ENCODE results near the gene TMEM158.

Gene TMEM158

GRCh38 chr3:45226206-45226915, at the start of gene TMEM158:
TSS of gene TMEM158 (minus strand) at chr3:45226287. CDS start at chr3:45226027, 260 bp downstream.
- DNase-seq, result peak; percentile 80

GRCh38 chr3:45275006-45275704, 49.1 kb upstream of the TMEM158 start:
- DNase-seq, result no peak

GRCh38 chr3:45273681-45274515, 47.8 kb upstream of the TMEM158 start:
- DNase-seq, result peak; percentile 48

- DNase-seq, result no peak
Measured at GRCh38 chr3:45272828-45273470, 46.9 kb upstream of the TMEM158 start.

- no peak for DNase-seq
Measured at GRCh38 chr3:45272032-45272810, 46.1 kb upstream of the TMEM158 start.

- DNase-seq, result peak; percentile 36
Measured at GRCh38 chr3:45269952-45270351, 43.9 kb upstream of the TMEM158 start.

GRCh38 chr3:45267097-45267496, 41.0 kb upstream of the TMEM158 start:
- no peak for DNase-seq

- DNase-seq, result no peak
Measured at GRCh38 chr3:45261333-45262110, 35.4 kb upstream of the TMEM158 start.

- no peak for DNase-seq
Measured at GRCh38 chr3:45259133-45259532, 33.0 kb upstream of the TMEM158 start.

- DNase-seq, result no peak
Measured at GRCh38 chr3:45258317-45258716, 32.2 kb upstream of the TMEM158 start.

GRCh38 chr3:45253316-45253715, 27.2 kb upstream of the TMEM158 start:
- no peak for DNase-seq

- DNase-seq, result no peak
Measured at GRCh38 chr3:45252826-45253225, 26.7 kb upstream of the TMEM158 start.

- no peak for DNase-seq
Measured at GRCh38 chr3:45249391-45249790, 23.3 kb upstream of the TMEM158 start.

GRCh38 chr3:45246241-45246640, 20.2 kb upstream of the TMEM158 start:
- no peak for DNase-seq

- DNase-seq, result peak; percentile 20
Measured at GRCh38 chr3:45244356-45244755, 18.3 kb upstream of the TMEM158 start.

- DNase-seq, result no peak
Measured at GRCh38 chr3:45241206-45241605, 15.1 kb upstream of the TMEM158 start.

GRCh38 chr3:45240292-45240691, 14.2 kb upstream of the TMEM158 start:
- DNase-seq, result no peak

GRCh38 chr3:45239254-45239653, 13.2 kb upstream of the TMEM158 start:
- no peak for DNase-seq

GRCh38 chr3:45236964-45237363, 10.9 kb upstream of the TMEM158 start:
- DNase-seq, result peak; percentile 21

GRCh38 chr3:45235409-45235808, 9.3 kb upstream of the TMEM158 start:
- no peak for DNase-seq

- no peak for DNase-seq
Measured at GRCh38 chr3:45234250-45234649, 8.2 kb upstream of the TMEM158 start.
